ENCODE data around the gene ARHGEF4.

The ARHGEF4 gene

GRCh38 chr2:130836501-130837174 lies at the start of gene ARHGEF4:
Gene ARHGEF4, plus strand, starts transcription at chr2:130836914. Its CDS starts 40 bp downstream, at chr2:130836954.
- FAIRE-seq (no peak), DNase-seq (ENCODE audit: low spot score) (peak; percentile 89)

- FAIRE-seq = no peak
- DNase-seq (ENCODE audit: low spot score) = no peak
These were observed 48.9 kb upstream of the ARHGEF4 start for GRCh38 chr2:130787841-130788240.

GRCh38 chr2:130790312-130790711 lies 46.4 kb upstream of the ARHGEF4 start:
- peak; percentile 71 for FAIRE-seq

GRCh38 chr2:130790804-130791616 lies 45.7 kb upstream of the ARHGEF4 start:
- DNase-seq (ENCODE audit: low spot score) = no peak
- FAIRE-seq = peak; percentile 55

More at GRCh38 chr2:130790312-130790711, 46.4 kb upstream of the ARHGEF4 start:
- DNase-seq (ENCODE audit: low spot score) = no peak

GRCh38 chr2:130791617-130791939 lies 45.1 kb upstream of the ARHGEF4 start:
- no peak for DNase-seq (ENCODE audit: low spot score)
- no peak for FAIRE-seq

GRCh38 chr2:130795431-130795830 lies 41.3 kb upstream of the ARHGEF4 start:
- no peak for FAIRE-seq

GRCh38 chr2:130796290-130796689 lies 40.4 kb upstream of the ARHGEF4 start:
- no peak for FAIRE-seq
- DNase-seq (ENCODE audit: low spot score) = no peak

More at GRCh38 chr2:130795431-130795830, 41.3 kb upstream of the ARHGEF4 start:
- DNase-seq (ENCODE audit: low spot score) = no peak

- DNase-seq (ENCODE audit: low spot score) = peak; percentile 95
- peak; percentile 82 for FAIRE-seq
These were observed 39.0 kb upstream of the ARHGEF4 start for GRCh38 chr2:130797493-130798435.

- DNase-seq (ENCODE audit: low spot score) (peak; percentile 75), FAIRE-seq (no peak)
These were observed 38.1 kb upstream of the ARHGEF4 start for GRCh38 chr2:130798472-130799218.

- FAIRE-seq (no peak), DNase-seq (ENCODE audit: low spot score) (no peak)
These were observed 37.4 kb upstream of the ARHGEF4 start for GRCh38 chr2:130799295-130799694.

- FAIRE-seq = no peak
- no peak for DNase-seq (ENCODE audit: low spot score)
These were observed 31.1 kb upstream of the ARHGEF4 start for GRCh38 chr2:130805613-130806012.

- DNase-seq (ENCODE audit: low spot score) (no peak), FAIRE-seq (peak; percentile 20)
These were observed 30.3 kb upstream of the ARHGEF4 start for GRCh38 chr2:130806370-130806769.

GRCh38 chr2:130807659-130808385 lies 28.9 kb upstream of the ARHGEF4 start:
- FAIRE-seq (no peak), DNase-seq (ENCODE audit: low spot score) (no peak)

GRCh38 chr2:130808482-130809268 lies 28.0 kb upstream of the ARHGEF4 start:
- DNase-seq (ENCODE audit: low spot score) = peak; percentile 58

GRCh38 chr2:130810490-130810889 lies 26.2 kb upstream of the ARHGEF4 start:
- DNase-seq (ENCODE audit: low spot score) = no peak
- no peak for FAIRE-seq

More at GRCh38 chr2:130808482-130809268, 28.0 kb upstream of the ARHGEF4 start:
- peak; percentile 55 for FAIRE-seq

- DNase-seq (ENCODE audit: low spot score) = no peak
- FAIRE-seq = no peak
These were observed 23.0 kb upstream of the ARHGEF4 start for GRCh38 chr2:130813722-130814121.

GRCh38 chr2:130814931-130815680 lies 21.6 kb upstream of the ARHGEF4 start:
- FAIRE-seq (no peak), DNase-seq (ENCODE audit: low spot score) (no peak)

- FAIRE-seq (no peak), DNase-seq (ENCODE audit: low spot score) (no peak)
These were observed 17.9 kb upstream of the ARHGEF4 start for GRCh38 chr2:130818809-130819208.

GRCh38 chr2:130819226-130819607 lies 17.5 kb upstream of the ARHGEF4 start:
- no peak for DNase-seq (ENCODE audit: low spot score)
- no peak for FAIRE-seq

All from urothelium cell line (cell line).